Right atrium auricular region (tissue), 2 donors: ENCODE measurements around the gene SPTB. TPM values are rescaled to one million over a fixed set of nuclear protein-coding genes. Genes with fewer than 3 reads are reported as not detected.

ENCODE experiments used
- DNase-seq: peaks from one replicate; pipeline ENCODE4 v3.0.0-alpha.2; 2019; ENCODE audit warnings: low spot score
- H3K27ac ChIP-seq, 2 donors: fragments of 200-600 bp; sonication (generic); 1 replicate in 1 of 2; 2 replicates in 1 of 2; pipeline ENCODE4 v1.5.1; 2016 to 2019
- H3K27me3 ChIP-seq, 2 donors: fragments of 200-600 bp; sonication (generic); one replicate each; pipeline versions ENCODE4 v1.5.1 to v1.6.0; 2017 to 2019
- H3K36me3 ChIP-seq: fragments of 200-600 bp; sonication (generic); one replicate; pipeline ENCODE4 v1.5.1; 2016
- H3K4me1 ChIP-seq, 2 donors: fragments of 200-600 bp; sonication (generic); one replicate each; pipeline versions ENCODE4 v1.5.1 to v1.6.0; 2017 to 2019
- H3K4me3 ChIP-seq, 2 donors: fragments of 200-600 bp; sonication (generic); 1 replicate in 1 of 2; 2 replicates in 1 of 2; pipeline ENCODE4 v1.5.1; 2017 to 2019; ENCODE audit warnings: mild to moderate bottlenecking in 1 of 2, moderate library complexity in 1 of 2
- H3K9me3 ChIP-seq, 2 donors: fragments of 200-600 bp; sonication (generic); one replicate each; pipeline ENCODE4 v1.5.1; 2019
- total RNA-seq, 2 donors: library from RNA; depleted of rRNA; stranded (reverse); fragments of >200 nt; gene quantifications; one replicate each; pipeline ENCODE4 v1.1.0, GENCODE V29; 2016
- TF ChIP-seq, protein P1 (sequence below), 2 donors: fragments of 200-600 bp; sonication (generic); IDR thresholded peaks; one replicate each; pipeline ENCODE4 v1.5.1; 2019; ENCODE audit warnings: antibody characterized with exemption in 2 of 2

Gene SPTB
- total RNA-seq, 2 donors from 2014 or later = 84.4 to 102 TPM

DNA sequence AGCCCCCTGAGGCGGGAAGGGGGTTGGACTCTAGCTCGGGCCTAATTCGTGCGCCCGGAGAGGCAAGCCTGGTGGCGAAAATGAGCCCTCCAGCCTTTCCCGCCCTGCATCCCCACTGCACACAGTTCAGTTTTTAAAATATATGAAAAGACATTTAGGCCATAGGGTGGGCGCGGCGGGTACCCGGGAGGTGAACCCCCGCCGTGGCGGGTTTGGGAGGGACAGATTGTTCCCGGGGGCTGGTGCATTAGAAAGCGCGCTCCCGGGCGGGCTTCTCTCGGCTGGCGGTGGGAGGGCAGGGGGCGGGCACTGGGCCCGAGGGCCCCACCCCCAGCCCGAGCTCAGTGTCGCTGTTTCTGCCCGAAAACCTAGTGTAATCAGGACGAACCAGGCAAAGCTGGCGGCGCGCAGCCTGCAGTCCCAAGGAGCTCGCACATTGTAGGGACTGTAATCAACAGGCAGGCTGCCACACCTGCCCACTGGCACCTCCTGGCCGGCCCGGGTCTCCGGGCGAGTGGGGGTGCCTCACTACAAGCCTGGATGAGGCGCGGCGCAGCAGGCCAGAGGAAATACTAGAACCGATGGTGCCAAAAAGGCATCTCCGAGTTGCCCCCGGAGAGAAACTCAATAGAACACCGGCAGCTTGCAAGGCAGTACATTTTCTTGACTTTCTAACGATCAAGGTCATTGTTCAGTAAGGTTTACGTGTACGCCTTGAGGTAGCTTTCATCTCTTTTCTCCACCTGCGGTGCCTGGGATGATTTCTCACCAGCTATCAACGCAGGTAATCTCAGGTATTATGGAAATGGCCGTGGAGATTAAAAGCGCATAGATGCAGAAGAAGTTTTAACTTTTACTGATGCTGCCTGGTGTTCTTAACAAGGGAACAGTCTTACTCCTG lies 764 bp upstream of the SPTB start:
- DNase-seq = no peak
- H3K4me1 ChIP-seq = peaks cover 0 to 18% of the 10 kb centered on the region in 2 donors
- H3K27ac ChIP-seq = peak overlapping the region; percentile 83 to 95
- no peaks in the 10 kb centered on the region for H3K27me3 ChIP-seq
- H3K4me3 ChIP-seq = peak overlapping the region; percentile 64
- no peaks in the 10 kb centered on the region for H3K9me3 ChIP-seq
- H3K36me3 ChIP-seq = no peaks in the 10 kb centered on the region
- TF ChIP-seq, protein P1, sequence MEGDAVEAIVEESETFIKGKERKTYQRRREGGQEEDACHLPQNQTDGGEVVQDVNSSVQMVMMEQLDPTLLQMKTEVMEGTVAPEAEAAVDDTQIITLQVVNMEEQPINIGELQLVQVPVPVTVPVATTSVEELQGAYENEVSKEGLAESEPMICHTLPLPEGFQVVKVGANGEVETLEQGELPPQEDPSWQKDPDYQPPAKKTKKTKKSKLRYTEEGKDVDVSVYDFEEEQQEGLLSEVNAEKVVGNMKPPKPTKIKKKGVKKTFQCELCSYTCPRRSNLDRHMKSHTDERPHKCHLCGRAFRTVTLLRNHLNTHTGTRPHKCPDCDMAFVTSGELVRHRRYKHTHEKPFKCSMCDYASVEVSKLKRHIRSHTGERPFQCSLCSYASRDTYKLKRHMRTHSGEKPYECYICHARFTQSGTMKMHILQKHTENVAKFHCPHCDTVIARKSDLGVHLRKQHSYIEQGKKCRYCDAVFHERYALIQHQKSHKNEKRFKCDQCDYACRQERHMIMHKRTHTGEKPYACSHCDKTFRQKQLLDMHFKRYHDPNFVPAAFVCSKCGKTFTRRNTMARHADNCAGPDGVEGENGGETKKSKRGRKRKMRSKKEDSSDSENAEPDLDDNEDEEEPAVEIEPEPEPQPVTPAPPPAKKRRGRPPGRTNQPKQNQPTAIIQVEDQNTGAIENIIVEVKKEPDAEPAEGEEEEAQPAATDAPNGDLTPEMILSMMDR (IDR thresholded peaks at IDR 0.05) = no peak

DNA sequence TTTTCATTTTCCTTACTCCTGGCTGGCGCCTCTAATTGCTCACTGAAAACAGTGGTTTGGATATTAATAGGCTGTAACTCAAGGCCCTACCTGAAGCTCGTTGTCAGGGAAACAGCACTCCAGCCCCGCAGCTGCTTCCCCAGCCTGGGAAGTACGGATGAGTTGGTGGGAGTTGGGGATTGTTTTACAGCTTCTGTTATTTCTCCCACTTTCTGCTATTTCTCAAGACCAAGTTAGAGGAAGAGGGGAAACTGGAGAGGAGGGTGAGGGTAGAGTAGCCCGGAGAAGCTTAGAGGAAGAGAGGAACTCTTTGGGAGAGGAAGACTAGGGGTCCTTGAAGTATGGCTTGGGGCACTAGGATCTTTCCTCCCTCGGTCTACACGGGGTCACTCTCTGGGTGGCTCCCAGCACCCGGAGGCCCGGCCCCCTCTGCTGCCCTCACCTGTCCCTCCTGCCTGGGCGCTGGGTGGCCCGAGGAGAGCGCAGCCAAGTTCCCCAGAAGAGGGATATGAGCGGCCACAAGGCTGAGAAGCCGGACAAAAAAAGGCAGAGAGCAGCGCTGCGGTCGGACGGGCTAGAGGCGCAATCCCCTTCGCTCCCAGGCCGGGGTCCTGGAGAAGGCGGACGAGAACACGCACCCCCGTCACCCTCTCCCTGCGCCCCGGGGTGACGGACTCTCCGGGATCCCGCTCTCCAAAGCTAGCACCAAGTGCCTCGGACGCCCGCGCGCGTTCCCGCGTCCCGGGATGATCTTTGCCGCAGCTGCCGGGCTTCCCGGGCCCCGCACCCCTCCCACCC lies 671 bp downstream of the SPTB start:
- H3K36me3 ChIP-seq = no peaks in the 10 kb centered on the region
- no peaks in the 10 kb centered on the region for H3K27me3 ChIP-seq
- TF ChIP-seq, protein P1 (IDR thresholded peaks at IDR 0.05) = no peak
- no peaks in the 10 kb centered on the region for H3K9me3 ChIP-seq
- H3K4me3 ChIP-seq = peak overlapping the region; percentile 64
- no peak for DNase-seq
- peak overlapping the region; percentile 83 to 95 for H3K27ac ChIP-seq
- peaks cover 0 to 26% of the 10 kb centered on the region in 2 donors for H3K4me1 ChIP-seq

DNA sequence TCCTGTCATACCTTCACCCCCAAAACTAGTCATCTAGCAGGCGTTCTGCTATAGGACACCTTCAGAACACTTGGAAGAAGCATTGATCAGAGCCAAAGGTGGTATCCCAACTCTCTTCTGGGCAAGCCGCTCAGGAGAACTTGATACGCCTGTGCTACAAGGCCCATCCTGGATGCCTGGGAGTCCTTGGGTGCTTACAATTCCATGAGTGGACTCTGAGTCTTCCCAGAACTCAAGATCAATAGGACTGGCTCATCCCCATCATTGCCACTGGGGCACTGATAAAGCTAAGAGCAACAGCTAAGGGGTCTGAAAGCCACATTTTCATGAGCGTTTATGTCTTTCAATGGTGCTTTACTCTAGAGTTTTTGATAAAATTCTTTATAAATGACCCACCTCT lies 1.9 kb downstream of the SPTB start:
- no peaks in the 10 kb centered on the region for H3K36me3 ChIP-seq
- no peak for DNase-seq
- H3K27me3 ChIP-seq = no peaks in the 10 kb centered on the region
- H3K4me3 ChIP-seq = no peak overlapping the region
- H3K4me1 ChIP-seq = peaks cover 0 to 26% of the 10 kb centered on the region in 2 donors
- TF ChIP-seq, protein P1 (IDR thresholded peaks at IDR 0.05) = no peak
- peak overlapping the region in 1 of 2 donors; percentile 95 for H3K27ac ChIP-seq
- no peaks in the 10 kb centered on the region for H3K9me3 ChIP-seq

DNA sequence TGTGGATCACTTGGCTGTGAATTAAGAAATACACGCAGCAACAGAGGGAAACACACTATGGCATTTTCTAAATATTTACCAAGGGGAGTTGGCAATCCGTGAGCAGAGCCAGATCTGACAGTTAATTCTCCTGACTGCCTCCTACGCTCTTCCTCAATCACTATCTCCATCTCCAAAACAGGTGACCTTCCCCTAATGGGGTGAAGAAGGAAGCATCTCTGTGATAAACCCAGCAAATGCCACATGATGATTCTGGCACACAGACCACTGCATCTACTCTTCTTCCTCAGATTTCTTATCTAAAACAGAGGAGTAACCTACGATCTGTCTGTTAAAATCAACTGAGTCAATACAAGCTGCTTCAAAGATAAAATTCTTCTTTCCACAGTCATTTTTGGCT lies 4.4 kb downstream of the SPTB start:
- H3K4me3 ChIP-seq = no peak overlapping the region
- DNase-seq = no peak
- no peaks in the 10 kb centered on the region for H3K9me3 ChIP-seq
- H3K4me1 ChIP-seq = peaks cover 0 to 20% of the 10 kb centered on the region in 2 donors
- no peaks in the 10 kb centered on the region for H3K36me3 ChIP-seq
- TF ChIP-seq, protein P1 (IDR thresholded peaks at IDR 0.05) = no peak
- H3K27me3 ChIP-seq = no peaks in the 10 kb centered on the region
- H3K27ac ChIP-seq = no peak overlapping the region

DNA sequence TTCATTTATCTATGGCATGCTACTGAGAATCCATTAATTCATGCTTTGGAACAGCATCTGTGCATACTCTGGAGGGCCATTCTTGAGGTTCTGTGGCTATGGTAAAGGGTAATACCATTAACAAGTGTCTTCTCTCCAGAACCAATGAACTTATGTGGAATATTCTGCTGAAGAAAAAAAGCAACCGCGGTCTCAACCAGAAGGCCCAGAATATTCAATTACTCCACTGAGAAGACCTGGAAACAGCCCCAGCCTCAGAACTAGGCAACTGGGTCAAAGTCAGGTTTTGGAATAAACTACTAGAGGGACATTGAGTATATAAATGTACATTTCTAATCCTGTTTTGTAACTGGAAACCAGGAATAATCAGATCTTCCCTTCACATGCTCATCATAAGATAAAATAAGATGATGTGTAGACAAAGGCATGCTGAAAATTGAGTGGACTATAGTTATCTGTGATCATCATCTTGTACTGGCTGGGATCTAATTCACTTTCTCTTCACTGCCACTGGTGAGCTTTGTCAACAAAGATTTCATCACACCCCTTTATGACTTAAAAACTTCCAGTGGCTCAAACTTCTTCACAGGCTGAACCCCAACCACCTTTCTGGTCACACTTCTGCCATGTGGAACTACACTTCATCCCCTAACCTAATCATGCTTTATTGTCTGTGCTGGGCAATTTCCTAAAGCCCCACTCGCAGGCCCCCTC lies 6.0 kb downstream of the SPTB start:
- TF ChIP-seq, protein P1 (IDR thresholded peaks at IDR 0.05) = no peak
- Histone ChIP-seq H3K4me1 (peaks cover 0 to 8% of the 10 kb centered on the region in 2 donors), H3K36me3 (no peaks in the 10 kb centered on the region), H3K27me3 (no peaks in the 10 kb centered on the region), H3K27ac (no peak overlapping the region), H3K9me3 (no peaks in the 10 kb centered on the region), H3K4me3 (no peak overlapping the region)
- no peak for DNase-seq
